Small intestine (tissue), 7 donors: ENCODE data around the gene MYH4. TPM values are rescaled to one million over a fixed set of nuclear protein-coding genes. Genes with fewer than 3 reads are reported as not detected.
A peak's percentile ranks its signal among the peaks of the same experiment; 100 is the strongest.

Experiments
- DNase-seq, 2 donors: peaks; one replicate each; pipeline versions ENCODE4 v3.0.0 to v3.0.0-alpha.2; 2013
- FAIRE-seq: peaks from 2 replicates; lab custom pipeline; 2012; peaks lifted over from hg19 to GRCh38; lab: Jason Lieb, UNC
- H3K27ac ChIP-seq, 3 donors: one replicate each; pipeline ENCODE4 v1.5.1; 2013; ENCODE audit warnings: low read length in 2 of 3, mild to moderate bottlenecking in 2 of 3, control low read depth in 1 of 3, inconsistent platforms in 1 of 3, low read depth in 1 of 3, moderate library complexity in 1 of 3
- H3K27me3 ChIP-seq, 3 donors: one replicate each; pipeline ENCODE4 v1.6.1; 2013; ENCODE audit warnings: low read length in 3 of 3, inconsistent platforms in 1 of 3; ENCODE audit not compliant: control insufficient read depth in 3 of 3, insufficient read depth in 3 of 3
- H3K36me3 ChIP-seq, 3 donors: one replicate each; pipeline ENCODE4 v1.6.1; 2013; ENCODE audit warnings: low read length in 3 of 3, inconsistent platforms in 1 of 3, low read depth in 1 of 3, mild to moderate bottlenecking in 1 of 3, moderate library complexity in 1 of 3; ENCODE audit not compliant: control insufficient read depth in 3 of 3, insufficient read depth in 2 of 3
- H3K4me1 ChIP-seq, 3 donors: one replicate each; pipeline ENCODE4 v1.6.1; 2013; ENCODE audit warnings: low read length in 2 of 3, inconsistent platforms in 1 of 3, low read depth in 1 of 3, mild to moderate bottlenecking in 1 of 3, moderate library complexity in 1 of 3; ENCODE audit not compliant: control insufficient read depth in 3 of 3, insufficient read depth in 2 of 3
- H3K4me3 ChIP-seq, 3 donors: one replicate each; pipeline ENCODE4 v1.5.1; 2013; ENCODE audit warnings: low read length in 3 of 3, control low read depth in 1 of 3, inconsistent platforms in 1 of 3, low read depth in 1 of 3, mild to moderate bottlenecking in 1 of 3, moderate library complexity in 1 of 3
- H3K9me3 ChIP-seq, 2 donors: one replicate each; pipeline ENCODE4 v1.6.1; 2013; ENCODE audit warnings: low read depth in 1 of 2, low read length in 1 of 2; ENCODE audit not compliant: control insufficient read depth in 2 of 2, insufficient read depth in 1 of 2
- WGBS, 3 donors: extraction: QIAGEN DNeasy Blood & Tissue Kit; methylation state at CpG; one replicate each; pipeline ENCODE4 v1.1.7; 2013; 5-methylcytosine and 5-hydroxymethylcytosine counted together
- polyA plus RNA-seq, 4 donors: library from polyadenylated mRNA; stranded (reverse) in 3 of 4; unstranded in 1 of 4; fragments of 200-250 nt in 3 of 4; fragments of 120-200 nt in 1 of 4; gene quantifications; one replicate each; pipeline versions ENCODE4 v1.2.1 to v1.2.3, GENCODE V29; 2013
- donor health status: healthy with polysubstance abuse.
- donor health status: control.
- donor health status: control.
- donor health status: Bipolar disorder and iron deficiency.
- donor health status: healthy.

Gene MYH4
- polyA plus RNA-seq, 4 donors: 0.01 to 0.55 TPM; not detected in 2

- no peak for FAIRE-seq
- Histone ChIP-seq H3K27ac (peak overlapping the region in 2 of 3 donors; percentile 3 to 11), H3K36me3 (no peaks in the 10 kb centered on the region), H3K4me1 (peaks cover 0 to 19% (median 2%) of the 10 kb centered on the region in 3 donors), H3K27me3 (no peaks in the 10 kb centered on the region), H3K4me3 (no peak overlapping the region), H3K9me3 (no peaks in the 10 kb centered on the region)
- WGBS, 3 donors: 10 to 56% (median 24%) methylated on average over 7 of the region's 7 CpGs
- DNase-seq: peak; percentile 90
These were observed 22.1 kb downstream of the MYH4 start for GRCh38 chr17:10447026-10447931.

GRCh38 chr17:10439816-10440215, 29.5 kb downstream of the MYH4 start:
- H3K36me3 ChIP-seq: no peaks in the 10 kb centered on the region
- H3K4me3 ChIP-seq: no peak overlapping the region
- H3K27me3 ChIP-seq: no peaks in the 10 kb centered on the region
- FAIRE-seq: no peak
- H3K27ac ChIP-seq: no peak overlapping the region
- H3K4me1 ChIP-seq: peaks cover 0 to 2% (median 0%) of the 10 kb centered on the region in 3 donors
- no peak for DNase-seq
- 64 to 78% (median 70%) methylated on average over 1 of the region's 1 CpG for WGBS, 3 donors
- peaks cover 0 to 3% of the 10 kb centered on the region in 2 donors for H3K9me3 ChIP-seq

- peaks cover 0 to 3% of the 10 kb centered on the region in 2 donors for H3K9me3 ChIP-seq
- WGBS, 3 donors: 66 to 80% (median 74%) methylated on average over 3 of the region's 3 CpGs
- no peaks in the 10 kb centered on the region for H3K36me3 ChIP-seq
- no peak overlapping the region for H3K4me3 ChIP-seq
- peaks cover 0 to 2% (median 0%) of the 10 kb centered on the region in 3 donors for H3K4me1 ChIP-seq
- DNase-seq (no peak), FAIRE-seq (no peak)
- H3K27me3 ChIP-seq: no peaks in the 10 kb centered on the region
- H3K27ac ChIP-seq: no peak overlapping the region
These were observed 34.3 kb downstream of the MYH4 start for GRCh38 chr17:10435096-10435495.

GRCh38 chr17:10429421-10430045, 39.8 kb downstream of the MYH4 start:
- no peaks in the 10 kb centered on the region for H3K36me3 ChIP-seq
- H3K27me3 ChIP-seq: no peaks in the 10 kb centered on the region
- H3K9me3 ChIP-seq: no peaks in the 10 kb centered on the region
- no peak overlapping the region for H3K4me3 ChIP-seq
- H3K27ac ChIP-seq: no peak overlapping the region
- no peaks in the 10 kb centered on the region for H3K4me1 ChIP-seq
- DNase-seq: no peak
- FAIRE-seq: no peak
- WGBS, 3 donors: 76 to 83% (median 81%) methylated on average over 2 of the region's 2 CpGs

GRCh38 chr17:10428781-10429180, 40.6 kb downstream of the MYH4 start:
- Histone ChIP-seq H3K36me3 (no peaks in the 10 kb centered on the region), H3K9me3 (no peaks in the 10 kb centered on the region), H3K4me1 (no peaks in the 10 kb centered on the region), H3K4me3 (no peak overlapping the region), H3K27me3 (no peaks in the 10 kb centered on the region), H3K27ac (no peak overlapping the region)
- DNase-seq: no peak
- WGBS, 3 donors: 82 to 92% (median 84%) methylated on average over 2 of the region's 2 CpGs
- FAIRE-seq: no peak

GRCh38 chr17:10421900-10422542, 47.3 kb downstream of the MYH4 start, which contains the start of gene MYH8:
MYH8 (minus strand) TSS chr17:10421950; CDS start chr17:10420227, 1,723 bp downstream.
- WGBS, 3 donors: 77 to 90% (median 79%) methylated on average over 7 of the region's 7 CpGs
- no peak for FAIRE-seq
- H3K27me3 ChIP-seq: no peaks in the 10 kb centered on the region
- DNase-seq: no peak
- H3K27ac ChIP-seq: no peak within 1 kb of the TSS
- no peaks in the 10 kb centered on the region for H3K9me3 ChIP-seq
- no peaks in the 10 kb centered on the region for H3K4me1 ChIP-seq
- H3K36me3 ChIP-seq: no peaks in the 10 kb centered on the region
- no peak within 1 kb of the TSS for H3K4me3 ChIP-seq

- no peaks in the 10 kb centered on the region for H3K4me1 ChIP-seq
- no peaks in the 10 kb centered on the region for H3K36me3 ChIP-seq
- no peak for FAIRE-seq
- no peak overlapping the region for H3K4me3 ChIP-seq
- H3K27ac ChIP-seq: no peak overlapping the region
- no peaks in the 10 kb centered on the region for H3K9me3 ChIP-seq
- 71 to 75% (median 74%) methylated on average over 2 of the region's 2 CpGs for WGBS, 3 donors
- DNase-seq: no peak
- H3K27me3 ChIP-seq: no peaks in the 10 kb centered on the region
These were observed 48.1 kb downstream of the MYH4 start for GRCh38 chr17:10421211-10421610.

GRCh38 chr17:10420811-10421210, 48.5 kb downstream of the MYH4 start:
- Histone ChIP-seq H3K4me3 (no peak overlapping the region), H3K36me3 (no peaks in the 10 kb centered on the region), H3K27me3 (no peaks in the 10 kb centered on the region), H3K27ac (no peak overlapping the region), H3K4me1 (no peaks in the 10 kb centered on the region), H3K9me3 (no peaks in the 10 kb centered on the region)
- DNase-seq (no peak), FAIRE-seq (no peak)
- WGBS, 3 donors: 67 to 69% (median 68%) methylated on average over 2 of the region's 2 CpGs
